Myocyte (in vitro differentiated cells): ENCODE data around the gene LRRK1. TPM values are rescaled to one million over a fixed set of nuclear protein-coding genes. Genes with fewer than 3 reads are reported as not detected.

Source experiments
- DNase-seq: peaks from one replicate; pipeline ENCODE4 v3.0.0-alpha.2; 2012; ENCODE audit warnings: low read depth
- total RNA-seq: library from RNA; depleted of rRNA; stranded (reverse); fragments of >200 nt; gene quantifications from 2 replicates; pipeline ENCODE4 v1.2.3, GENCODE V29; 2014

The LRRK1 gene
- total RNA-seq, 1 donor from 2014 or later: 0.13 TPM

DNA sequence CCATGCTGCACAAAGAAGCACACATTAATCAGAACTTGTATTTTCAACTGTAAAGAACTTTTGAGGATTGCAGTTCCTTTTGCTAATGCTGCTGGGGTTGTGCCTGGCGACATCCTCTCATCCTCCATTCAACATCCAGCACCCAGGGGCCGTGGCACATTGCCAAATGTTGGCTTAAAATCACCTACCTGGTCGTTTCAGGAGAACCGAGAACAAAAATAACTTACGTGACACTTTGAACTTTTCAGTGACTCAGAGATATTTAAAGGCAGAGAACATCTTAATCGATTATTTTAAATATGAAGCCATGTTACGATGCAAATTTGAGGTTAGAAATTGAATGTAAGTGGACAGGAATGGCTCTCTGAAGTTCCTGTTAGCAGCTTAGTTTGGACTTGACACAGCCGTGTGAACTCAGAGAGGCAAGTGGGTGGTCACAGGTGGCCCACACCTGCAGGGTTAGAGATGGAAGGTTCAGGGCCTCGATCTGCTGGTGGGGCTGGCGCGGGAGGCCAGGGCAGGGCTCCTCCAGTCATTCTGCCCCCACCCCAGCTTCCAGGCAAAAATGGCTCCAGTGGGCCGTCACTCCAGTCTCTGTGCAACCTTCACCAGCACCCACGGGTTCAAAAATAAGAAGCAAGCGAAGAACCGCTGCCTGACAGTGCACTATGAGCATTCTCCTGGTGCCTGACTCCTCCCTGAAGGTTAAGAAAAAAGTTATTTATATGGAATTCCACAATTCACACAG, 12.2 kb downstream of the LRRK1 start:
- no peak for DNase-seq

- DNase-seq: no peak
Measured at GRCh38 chr15:100932676-100933348, 13.7 kb downstream of the LRRK1 start.

- no peak for DNase-seq
Measured at GRCh38 chr15:100934166-100934565, 15.0 kb downstream of the LRRK1 start.

DNA sequence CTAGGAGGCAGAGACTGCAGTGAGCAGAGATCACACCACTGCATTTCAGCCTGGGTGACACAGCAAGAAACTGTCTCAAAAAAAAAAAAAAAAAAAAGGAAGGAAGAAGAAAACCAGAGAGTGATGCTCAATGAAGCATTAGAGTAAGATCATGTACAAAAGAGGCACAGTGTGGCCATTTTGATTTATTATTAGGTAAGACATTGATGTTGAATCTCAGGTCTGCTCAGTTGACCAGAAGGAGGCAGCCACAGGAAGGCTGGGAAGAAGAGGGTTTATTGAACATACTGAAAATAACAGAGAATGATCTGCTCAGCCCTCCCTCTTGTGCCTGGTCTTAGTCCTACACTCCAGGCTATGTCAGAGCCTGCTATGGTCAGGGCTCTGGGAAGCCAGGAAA, 15.6 kb downstream of the LRRK1 start:
- DNase-seq: no peak

DNA sequence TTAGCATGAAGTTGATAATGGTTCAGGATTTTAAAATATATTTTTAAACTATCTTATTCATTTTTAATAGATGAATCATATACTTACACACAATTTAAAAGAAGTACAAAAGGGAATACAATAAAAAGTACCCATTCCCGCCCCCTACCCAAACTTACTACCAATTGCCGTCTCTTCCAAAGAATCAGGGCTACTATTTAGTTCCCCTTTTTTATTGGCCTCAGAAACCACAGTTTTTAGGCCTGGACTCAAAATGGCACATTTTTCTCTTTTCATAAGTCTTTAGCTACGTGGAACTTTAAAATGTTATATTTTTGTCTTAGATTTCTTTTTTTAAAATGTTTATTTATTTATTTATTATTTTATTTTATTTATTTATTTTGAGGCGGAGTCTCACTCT, 18.0 kb downstream of the LRRK1 start:
- no peak for DNase-seq

DNA sequence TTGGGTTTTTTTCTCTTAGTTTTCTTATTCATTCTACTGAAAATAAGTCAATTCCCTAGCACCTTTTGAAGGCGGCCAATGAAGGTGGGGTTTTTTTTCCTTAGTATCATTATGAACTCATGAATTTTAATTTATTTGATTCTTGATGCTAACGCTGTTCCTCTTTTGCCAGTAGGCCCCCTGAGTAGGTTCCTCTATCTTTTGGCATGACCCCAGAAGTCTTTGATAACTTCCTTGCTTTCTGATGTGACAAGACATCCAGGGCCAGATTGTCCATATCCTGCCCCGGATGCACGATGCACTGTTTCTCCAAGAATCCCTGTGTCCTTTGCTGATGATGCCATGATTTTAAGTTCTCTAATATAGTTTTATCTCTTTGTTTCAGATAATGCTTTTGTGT, 20.6 kb downstream of the LRRK1 start:
- DNase-seq: no peak

GRCh38 chr15:100940767-100941379, 21.7 kb downstream of the LRRK1 start:
- no peak for DNase-seq

DNA sequence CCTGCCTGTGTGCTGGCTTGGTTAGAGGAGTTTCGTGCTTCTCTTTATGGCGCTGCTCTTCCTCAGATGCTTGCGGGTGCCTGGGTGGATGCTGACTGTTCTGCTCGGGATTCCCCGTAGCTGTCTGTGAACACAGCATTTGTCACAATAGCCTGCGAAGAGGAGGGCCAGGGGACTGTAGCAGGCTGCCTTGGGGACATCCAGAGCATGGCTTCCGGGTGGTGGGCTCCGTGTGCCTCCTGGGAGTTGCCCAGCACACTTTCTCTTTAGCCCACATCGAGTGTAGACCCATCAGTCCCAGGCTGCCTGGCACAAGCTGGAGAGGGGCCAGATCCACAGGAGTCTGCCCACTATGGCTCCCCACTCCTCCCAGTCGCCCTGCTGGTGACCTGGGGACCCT, 22.4 kb downstream of the LRRK1 start:
- no peak for DNase-seq

GRCh38 chr15:100942656-100943425, 23.7 kb downstream of the LRRK1 start:
- no peak for DNase-seq

DNA sequence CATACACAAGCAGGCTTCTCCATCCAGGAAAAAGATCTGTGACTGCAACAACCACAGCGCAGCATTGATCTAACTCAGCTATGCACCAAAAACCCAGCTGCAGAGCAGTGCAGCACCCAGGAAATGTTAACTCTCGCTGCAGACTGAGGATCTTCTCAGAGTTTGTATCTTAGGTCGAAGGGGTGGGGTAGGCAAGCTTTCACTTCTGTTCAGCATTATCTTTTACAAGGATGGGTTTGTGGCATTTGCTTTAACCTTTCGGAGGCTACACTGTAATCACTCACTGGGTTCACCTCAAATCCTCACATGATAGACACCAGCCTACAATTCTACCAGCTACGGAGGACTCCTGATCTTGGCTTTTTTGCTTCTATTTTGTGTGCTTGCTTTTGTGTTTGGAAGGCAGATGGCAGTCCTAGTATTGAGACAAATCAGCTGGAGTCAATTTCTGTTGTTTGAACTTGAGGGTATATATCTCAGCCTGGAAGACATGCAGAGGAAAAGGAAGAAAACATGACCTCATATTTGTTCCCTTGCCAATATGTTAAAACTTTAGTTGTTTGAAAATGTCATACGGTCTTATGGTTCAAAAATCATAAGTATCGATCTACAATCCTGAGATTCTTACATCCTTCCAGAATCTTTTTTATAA, 25.2 kb downstream of the LRRK1 start:
- no peak for DNase-seq

DNA sequence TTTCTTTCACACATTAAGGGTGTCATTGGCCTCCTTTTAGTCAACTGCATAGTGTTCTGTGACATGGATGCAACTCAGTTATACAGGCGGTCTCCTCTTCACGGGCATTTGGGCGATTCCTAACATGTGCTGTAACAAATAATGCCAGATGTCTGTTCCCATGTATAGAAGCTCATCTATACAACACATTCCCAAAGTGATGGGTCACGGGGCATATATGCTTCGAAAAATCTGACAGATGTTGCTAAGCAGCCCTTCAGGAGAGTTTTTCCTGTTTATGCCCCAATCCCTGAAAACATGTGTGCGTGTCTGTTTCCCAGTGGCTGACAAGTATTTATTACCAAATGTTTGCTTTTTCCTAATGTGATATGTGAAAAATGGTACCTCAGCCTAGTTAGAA, 25.8 kb downstream of the LRRK1 start:
- no peak for DNase-seq

DNA sequence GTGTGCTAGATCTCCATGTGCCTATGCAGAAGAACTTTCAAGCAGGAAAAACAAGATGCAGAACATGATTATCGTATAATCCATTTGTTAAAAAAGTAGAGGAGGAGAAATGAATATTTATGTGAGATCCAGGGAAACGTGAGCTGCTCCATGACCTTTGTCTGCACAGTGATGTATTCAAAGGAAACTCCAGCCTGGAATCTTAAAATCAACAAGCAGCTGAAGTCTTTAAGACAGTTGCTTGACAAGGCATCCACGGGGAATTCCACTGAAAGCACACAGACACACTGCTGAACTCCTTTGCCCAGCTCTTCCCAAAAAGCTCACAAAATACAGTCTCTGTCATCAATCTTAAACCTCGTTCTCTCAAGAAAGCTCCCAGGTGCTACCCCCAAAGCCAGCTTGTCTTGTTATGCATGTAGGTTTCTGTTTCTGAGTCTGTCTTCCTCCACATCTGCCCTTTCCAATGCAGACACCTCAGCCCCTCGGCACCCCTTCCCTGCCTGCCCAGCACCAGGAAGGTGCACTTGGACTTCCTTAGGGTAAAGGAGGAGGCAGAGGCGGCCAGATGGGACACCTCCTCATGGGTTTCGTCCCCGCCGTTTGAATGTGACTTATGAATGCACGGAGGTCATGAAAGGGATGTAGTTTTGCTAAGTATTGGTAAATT, 28.7 kb downstream of the LRRK1 start:
- DNase-seq: peak; percentile 3

GRCh38 chr15:100948430-100948762, 29.2 kb downstream of the LRRK1 start:
- DNase-seq: no peak

GRCh38 chr15:100949691-100950090, 30.5 kb downstream of the LRRK1 start:
- no peak for DNase-seq

DNA sequence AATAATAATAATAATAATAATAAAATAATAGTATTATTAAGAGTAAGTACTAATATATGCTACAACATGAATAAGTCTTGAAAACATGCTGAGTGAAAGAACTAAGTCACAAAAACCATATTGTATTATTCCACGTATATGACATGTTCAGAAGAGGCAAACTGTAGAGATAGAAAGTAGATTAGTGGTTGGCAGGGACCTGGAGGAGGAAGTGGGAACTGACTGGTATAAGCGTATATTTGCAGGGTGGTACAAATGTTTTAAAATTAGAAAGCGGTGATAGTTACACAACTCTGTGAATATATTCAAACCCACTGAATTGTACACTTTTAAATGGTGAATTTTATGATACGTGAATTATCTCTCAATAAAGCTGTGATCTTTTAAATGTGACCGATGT, 32.8 kb downstream of the LRRK1 start:
- DNase-seq: no peak

DNA sequence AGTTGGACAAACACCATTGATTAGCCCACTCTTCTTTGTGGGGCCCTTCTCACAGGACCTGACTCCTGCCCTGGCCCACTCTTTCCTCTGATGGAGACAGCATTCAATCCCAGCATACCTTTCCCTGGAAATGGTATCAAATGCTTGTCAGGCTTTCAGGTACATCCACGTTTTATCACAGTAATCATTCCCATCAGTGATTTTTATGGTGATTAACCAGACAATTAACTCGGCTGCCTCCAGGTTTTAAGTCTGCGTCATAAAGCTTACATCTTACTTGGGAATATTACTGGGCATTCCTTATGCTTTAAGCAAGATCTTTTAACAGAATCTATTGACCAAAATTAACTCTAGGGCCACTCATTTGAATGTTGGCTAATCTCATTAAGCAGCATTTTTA, 33.4 kb downstream of the LRRK1 start:
- DNase-seq: no peak

- DNase-seq: no peak
Measured at GRCh38 chr15:100958326-100959065, 39.3 kb downstream of the LRRK1 start.

- no peak for DNase-seq
Measured at GRCh38 chr15:100959066-100960050, 40.2 kb downstream of the LRRK1 start.

- no peak for DNase-seq
Measured at GRCh38 chr15:100966997-100967396, 47.8 kb downstream of the LRRK1 start.
